Measurements from ENCODE around the gene CD27.
"Not testable (repeated sequence)": the region's sequence is repeated elsewhere in the genome, so short reads cannot be mapped to it uniquely, and the experiment has no call there.

Gene CD27

GRCh38 chr12:6478416-6478815 lies 33.7 kb downstream of the CD27 start:
- no peak for DNase-seq (ENCODE audit: low read depth in 1 of 2, low spot score in 1 of 2)

- no peak for DNase-seq (ENCODE audit: low read depth in 1 of 2, low spot score in 1 of 2)
Observed at GRCh38 chr12:6488240-6488639, 43.5 kb downstream of the CD27 start.

GRCh38 chr12:6489449-6489848 lies 44.7 kb downstream of the CD27 start:
- DNase-seq (ENCODE audit: low read depth in 1 of 2, low spot score in 1 of 2): no peak

DNA sequence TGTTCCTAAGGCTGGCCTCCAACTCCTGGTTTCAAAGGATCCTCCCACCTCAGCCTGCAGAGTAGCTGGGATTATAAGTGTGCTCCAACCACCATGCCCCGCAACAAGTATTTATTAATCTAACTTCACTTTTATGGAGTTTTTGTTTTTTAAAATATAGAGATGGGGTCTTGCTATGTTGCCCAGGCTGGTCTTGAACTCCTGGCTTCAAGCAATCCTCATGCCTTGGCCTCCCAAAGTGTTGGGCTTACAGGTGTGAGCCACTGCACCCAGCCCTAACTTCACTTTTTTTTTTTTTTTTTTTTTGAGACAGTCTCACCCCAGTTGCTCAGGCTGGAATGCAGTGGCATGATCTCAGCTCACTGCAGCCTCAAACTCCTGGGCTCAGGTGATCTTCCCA lies 45.9 kb downstream of the CD27 start:
- not testable (repeated sequence) for DNase-seq (ENCODE audit: low read depth in 1 of 2, low spot score in 1 of 2)

- peak; percentile 91 to 97 for DNase-seq (ENCODE audit: low read depth in 1 of 2, low spot score in 1 of 2)
Observed at GRCh38 chr12:6492838-6493496, 48.2 kb downstream of the CD27 start, which contains the start of gene MRPL51. Gene MRPL51, minus strand, starts transcription at chr12:6493262. Its CDS starts 126 bp downstream, at chr12:6493136.

DNA sequence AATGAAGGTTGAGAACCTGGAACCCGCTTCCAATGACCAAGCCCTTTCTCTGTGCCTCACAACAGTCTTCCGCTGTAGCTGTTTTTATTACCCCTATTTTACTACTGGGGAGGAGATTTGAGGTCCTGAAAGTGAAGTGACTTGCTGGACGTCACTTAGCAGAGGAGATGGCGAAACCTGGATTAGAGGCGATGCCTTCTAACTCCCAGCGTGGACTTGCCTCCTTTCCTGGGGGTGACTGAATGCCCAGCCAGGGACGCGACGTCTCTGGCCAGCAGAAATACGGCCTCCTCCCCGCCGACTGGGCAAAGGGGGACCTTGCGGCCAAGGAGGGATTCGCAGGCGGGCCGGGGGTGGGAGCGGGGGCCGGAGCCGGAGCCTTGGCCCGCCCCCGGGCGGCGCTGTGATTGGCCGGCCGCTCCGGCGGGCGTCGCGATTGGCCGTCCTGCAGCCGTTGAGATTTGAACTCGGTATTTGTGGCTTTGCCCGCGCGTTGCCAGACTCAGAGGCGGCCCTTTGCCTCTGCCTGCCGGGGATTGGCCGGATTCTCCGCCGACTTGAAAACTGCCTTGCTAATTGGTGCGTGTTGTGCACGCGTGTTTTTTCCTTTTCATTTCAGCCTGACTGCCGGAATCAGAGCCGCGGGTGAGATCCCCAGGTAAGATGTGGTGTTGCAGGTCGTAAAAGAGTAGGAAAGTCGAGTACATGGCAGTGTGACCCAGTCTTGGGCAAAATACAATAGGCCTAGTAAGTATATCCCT lies 48.9 kb downstream of the CD27 start, which contains the start of gene NCAPD2:
Gene NCAPD2 (plus strand): TSS at position 606 of the 761 bp plus-strand sequence. CDS start 997 bp downstream, outside the sequence.
- DNase-seq (ENCODE audit: low read depth in 1 of 2, low spot score in 1 of 2): peak; percentile 86 to 93

- no peak for DNase-seq (ENCODE audit: low read depth in 1 of 2, low spot score in 1 of 2)
Observed at GRCh38 chr12:6494258-6494743, 49.5 kb downstream of the CD27 start.

- no peak for DNase-seq (ENCODE audit: low read depth in 1 of 2, low spot score in 1 of 2)
Observed at GRCh38 chr12:6494968-6495367, 50.2 kb downstream of the CD27 start.

- not testable (repeated sequence) for DNase-seq (ENCODE audit: low read depth in 1 of 2, low spot score in 1 of 2)
Observed at GRCh38 chr12:6497291-6497690, 52.5 kb downstream of the CD27 start.

- no peak for DNase-seq (ENCODE audit: low read depth in 1 of 2, low spot score in 1 of 2)
Observed at GRCh38 chr12:6500466-6500865, 55.7 kb downstream of the CD27 start.

All from activated T-helper 1 cell treated with anti-CD3 and anti-CD28 coated beads, Interleukin-2, amount 50 U/mL, for 16 hours (primary cell).